Tibial nerve (tissue), 4 donors: Measurements from ENCODE around the gene VPS13D.

Source experiments
- CTCF ChIP-seq, 5 experiments: fragments of 200-600 bp in 3 of 5; fragments of 450-650 bp in 2 of 5; sonication (generic) in 3 of 5; IDR thresholded peaks; one replicate each; pipeline ENCODE4 v1.5.1; 2016 to 2019; ENCODE audit warnings: antibody characterized with exemption in 5 of 5, mild to moderate bottlenecking in 3 of 5, moderate library complexity in 2 of 5
- EP300 ChIP-seq, 2 donors: sonication (generic); formaldehyde crosslinking; IDR thresholded peaks; one replicate each; pipeline ENCODE4 v1.6.1; 2017; ENCODE audit warnings: antibody characterized with exemption in 2 of 2, mild to moderate bottlenecking in 1 of 2
- POLR2A ChIP-seq, 2 donors: fragments of 450-650 bp; IDR thresholded peaks; one replicate each; pipeline ENCODE4 v1.6.1; 2017; ENCODE audit warnings: antibody characterized with exemption in 2 of 2, mild to moderate bottlenecking in 2 of 2, moderate library complexity in 2 of 2

GRCh38 chr1:12416101-12416500 is 186.3 kb downstream of the VPS13D start:
- TF ChIP-seq CTCF (IDR thresholded peaks at IDR 0.05) (no peak), POLR2A (IDR thresholded peaks at IDR 0.05) (no peak), EP300 (IDR thresholded peaks at IDR 0.05) (no peak)
